Hepatocyte (in vitro differentiated cells): ENCODE data around the gene SYNDIG1.

Experiments
- EZH2 ChIP-seq: fragments of 200-600 bp; sonication (generic); IDR thresholded peaks from 2 replicates; pipeline ENCODE4 v1.6.1; 2016; ENCODE audit warnings: antibody characterized with exemption, mild to moderate bottlenecking, borderline replicate concordance
- TF ChIP-seq, protein P1 (sequence below): fragments of 200-600 bp; sonication (generic); IDR thresholded peaks from 2 replicates; pipeline ENCODE4 v1.5.1; 2016; ENCODE audit warnings: antibody characterized with exemption, mild to moderate bottlenecking; ENCODE audit not compliant: poor library complexity

GRCh38 chr20:24436160-24436559 is 33.3 kb upstream of the SYNDIG1 start:
- TF ChIP-seq, protein P1, sequence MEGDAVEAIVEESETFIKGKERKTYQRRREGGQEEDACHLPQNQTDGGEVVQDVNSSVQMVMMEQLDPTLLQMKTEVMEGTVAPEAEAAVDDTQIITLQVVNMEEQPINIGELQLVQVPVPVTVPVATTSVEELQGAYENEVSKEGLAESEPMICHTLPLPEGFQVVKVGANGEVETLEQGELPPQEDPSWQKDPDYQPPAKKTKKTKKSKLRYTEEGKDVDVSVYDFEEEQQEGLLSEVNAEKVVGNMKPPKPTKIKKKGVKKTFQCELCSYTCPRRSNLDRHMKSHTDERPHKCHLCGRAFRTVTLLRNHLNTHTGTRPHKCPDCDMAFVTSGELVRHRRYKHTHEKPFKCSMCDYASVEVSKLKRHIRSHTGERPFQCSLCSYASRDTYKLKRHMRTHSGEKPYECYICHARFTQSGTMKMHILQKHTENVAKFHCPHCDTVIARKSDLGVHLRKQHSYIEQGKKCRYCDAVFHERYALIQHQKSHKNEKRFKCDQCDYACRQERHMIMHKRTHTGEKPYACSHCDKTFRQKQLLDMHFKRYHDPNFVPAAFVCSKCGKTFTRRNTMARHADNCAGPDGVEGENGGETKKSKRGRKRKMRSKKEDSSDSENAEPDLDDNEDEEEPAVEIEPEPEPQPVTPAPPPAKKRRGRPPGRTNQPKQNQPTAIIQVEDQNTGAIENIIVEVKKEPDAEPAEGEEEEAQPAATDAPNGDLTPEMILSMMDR: no peak
- no peak for TF ChIP-seq EZH2
